Panc1 (cell line): Measurements from ENCODE around the gene TCHH.

Source experiments
- POLR2AphosphoS5 ChIP-seq: IDR thresholded peaks from 2 replicates; pipeline ENCODE4 v1.6.1; 2012; ENCODE audit warnings: mild to moderate bottlenecking, low read depth, low read length, moderate library complexity
- SIN3A ChIP-seq: IDR thresholded peaks from 2 replicates; pipeline ENCODE4 v1.6.1; 2012; ENCODE audit warnings: low read depth, mild to moderate bottlenecking, low read length, moderate library complexity, borderline replicate concordance; ENCODE audit not compliant: insufficient read depth
- TCF7L2 ChIP-seq: IDR thresholded peaks from 2 replicates; pipeline ENCODE4 v1.6.1; 2011; ENCODE audit warnings: mild to moderate bottlenecking, low read depth, low read length, inconsistent platforms
- TF ChIP-seq, protein P1 (sequence below): fragments of 450-650 bp; IDR thresholded peaks from 2 replicates; pipeline ENCODE4 v1.5.1; 2017; ENCODE audit warnings: mild to moderate bottlenecking

DNA sequence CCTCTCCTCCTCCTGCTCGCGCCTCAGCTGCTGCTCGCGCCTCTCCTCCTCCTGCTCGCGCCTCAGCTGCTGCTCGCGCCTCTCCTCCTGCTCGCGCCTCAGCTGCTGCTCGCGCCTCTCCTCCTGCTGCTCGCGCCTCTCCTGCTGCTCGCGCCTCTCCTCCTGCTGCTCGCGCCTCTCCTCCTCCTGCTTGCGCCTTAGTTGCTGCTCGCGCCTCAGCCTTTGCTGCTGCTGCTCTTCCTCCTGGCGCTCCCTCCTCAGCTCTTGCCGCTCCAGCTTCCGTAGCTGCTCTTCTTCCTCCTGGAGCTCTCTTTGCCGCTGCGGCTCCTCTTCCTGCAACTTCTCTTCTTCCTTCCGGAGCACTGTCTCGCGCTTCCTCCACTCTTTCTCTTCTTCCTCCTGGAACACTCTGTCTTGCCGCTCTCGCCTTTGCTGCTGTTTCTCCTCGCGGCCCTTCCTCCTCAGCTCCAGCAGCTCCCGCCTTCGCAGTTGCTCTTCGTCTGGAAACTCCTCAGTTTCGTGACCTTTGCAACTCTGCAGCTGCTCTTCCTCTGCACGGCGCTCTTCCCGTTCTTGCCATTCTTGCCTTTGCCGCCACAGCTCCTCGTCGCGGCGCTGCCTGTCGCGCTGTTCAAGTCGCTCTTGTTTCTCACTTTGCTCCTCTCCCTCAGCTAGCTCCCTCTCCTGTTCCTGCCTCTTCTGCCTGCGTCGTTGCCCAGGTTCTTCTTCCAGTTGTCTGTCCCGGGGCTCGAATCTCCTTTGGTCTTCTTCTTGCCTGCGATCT is 3.0 kb downstream of the TCHH start:
- TF ChIP-seq, protein P1, sequence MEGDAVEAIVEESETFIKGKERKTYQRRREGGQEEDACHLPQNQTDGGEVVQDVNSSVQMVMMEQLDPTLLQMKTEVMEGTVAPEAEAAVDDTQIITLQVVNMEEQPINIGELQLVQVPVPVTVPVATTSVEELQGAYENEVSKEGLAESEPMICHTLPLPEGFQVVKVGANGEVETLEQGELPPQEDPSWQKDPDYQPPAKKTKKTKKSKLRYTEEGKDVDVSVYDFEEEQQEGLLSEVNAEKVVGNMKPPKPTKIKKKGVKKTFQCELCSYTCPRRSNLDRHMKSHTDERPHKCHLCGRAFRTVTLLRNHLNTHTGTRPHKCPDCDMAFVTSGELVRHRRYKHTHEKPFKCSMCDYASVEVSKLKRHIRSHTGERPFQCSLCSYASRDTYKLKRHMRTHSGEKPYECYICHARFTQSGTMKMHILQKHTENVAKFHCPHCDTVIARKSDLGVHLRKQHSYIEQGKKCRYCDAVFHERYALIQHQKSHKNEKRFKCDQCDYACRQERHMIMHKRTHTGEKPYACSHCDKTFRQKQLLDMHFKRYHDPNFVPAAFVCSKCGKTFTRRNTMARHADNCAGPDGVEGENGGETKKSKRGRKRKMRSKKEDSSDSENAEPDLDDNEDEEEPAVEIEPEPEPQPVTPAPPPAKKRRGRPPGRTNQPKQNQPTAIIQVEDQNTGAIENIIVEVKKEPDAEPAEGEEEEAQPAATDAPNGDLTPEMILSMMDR = no peak
- TF ChIP-seq POLR2AphosphoS5 (no peak), TCF7L2 (no peak), SIN3A (no peak)
